Measurements from ENCODE around the gene NBEA. TPM values are rescaled to one million over a fixed set of nuclear protein-coding genes. Genes with fewer than 3 reads are reported as not detected.

Gene NBEA
- total RNA-seq, 5 donors from 2014 or later (not counting 1 experiment from before 2014, with no cell fraction given), result 1.3 to 8.7 (median 3.7) TPM

GRCh38 chr13:35524171-35524570 lies 582.1 kb downstream of the NBEA start:
- DNase-seq (no peak), ATAC-seq (replicated peaks in 1 of 4) (no peak)
- no peak overlapping the region for H3K27ac Mint-ChIP-seq
- no peaks in the 10 kb centered on the region for H3K4me1 ChIP-seq (ENCODE audit: control insufficient read depth in 1 of 2, extremely low read depth in 1 of 2, insufficient read depth in 2 of 2, low read length in 2 of 2)
- H3K27ac ChIP-seq (ENCODE audit: low read length), result no peak overlapping the region
- H3K4me3 Mint-ChIP-seq, result no peak overlapping the region
- H3K9me3 Mint-ChIP-seq, result peaks cover 0 to 6% (median 0%) of the 10 kb centered on the region in 3 donors
- WGBS (ENCODE audit: insufficient coverage), result 60% methylated on average over 1 of the region's 3 CpGs
- no peaks in the 10 kb centered on the region for H3K4me1 Mint-ChIP-seq
- ChIA-PET POLR2A (no interaction called here), CTCF (no interaction called here)
- no peaks in the 10 kb centered on the region for H3K9me3 ChIP-seq
- no peaks in the 10 kb centered on the region for H3K36me3 Mint-ChIP-seq
- no peaks in the 10 kb centered on the region for H3K27me3 ChIP-seq (replicated peaks in 1 of 2; ENCODE audit: control insufficient read depth in 2 of 2, extremely low read depth in 1 of 2, insufficient read depth in 2 of 2, low read length in 1 of 2)
- no peaks in the 10 kb centered on the region for H3K27me3 Mint-ChIP-seq
- H3K4me3 ChIP-seq (ENCODE audit: control insufficient read depth in 1 of 2, extremely low read depth in 1 of 2, low read length in 1 of 2), result no peak overlapping the region
- H3K36me3 ChIP-seq (ENCODE audit: control insufficient read depth in 2 of 2, extremely low read depth in 1 of 2, insufficient read depth in 1 of 2, low read length in 1 of 2), result no peaks in the 10 kb centered on the region

DNA sequence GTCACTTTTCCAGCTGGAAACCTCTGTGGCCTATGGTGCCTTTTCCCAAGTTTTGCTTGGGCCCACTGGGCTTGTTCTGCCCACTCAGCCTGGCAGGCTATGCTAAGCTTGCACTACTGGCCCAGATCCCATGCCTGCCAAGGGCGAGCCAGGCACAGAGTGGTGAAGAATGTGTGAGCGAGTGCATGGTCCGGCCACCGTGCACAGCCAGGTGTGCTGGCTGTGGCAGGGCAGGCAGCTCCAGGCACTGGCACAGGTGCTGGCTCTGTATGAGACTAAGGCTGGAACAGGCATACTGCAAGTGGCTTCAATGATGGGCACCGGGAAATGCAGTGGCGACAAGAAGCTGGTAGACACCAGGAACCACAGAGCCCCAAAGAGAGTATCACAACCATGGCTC lies 584.5 kb downstream of the NBEA start:
- Mint-ChIP-seq H3K27ac (no peak overlapping the region), H3K36me3 (no peaks in the 10 kb centered on the region), H3K4me1 (no peaks in the 10 kb centered on the region), H3K4me3 (no peak overlapping the region), H3K27me3 (no peaks in the 10 kb centered on the region), H3K9me3 (no peaks in the 10 kb centered on the region)
- no peaks in the 10 kb centered on the region for H3K27me3 ChIP-seq (replicated peaks in 1 of 2; ENCODE audit: control insufficient read depth in 2 of 2, extremely low read depth in 1 of 2, insufficient read depth in 2 of 2, low read length in 1 of 2)
- H3K4me3 ChIP-seq (ENCODE audit: control insufficient read depth in 1 of 2, extremely low read depth in 1 of 2, low read length in 1 of 2), result no peak overlapping the region
- no peaks in the 10 kb centered on the region for H3K4me1 ChIP-seq (ENCODE audit: control insufficient read depth in 1 of 2, extremely low read depth in 1 of 2, insufficient read depth in 2 of 2, low read length in 2 of 2)
- no peaks in the 10 kb centered on the region for H3K9me3 ChIP-seq
- H3K27ac ChIP-seq (ENCODE audit: low read length), result no peak overlapping the region
- no peak for ATAC-seq (replicated peaks in 1 of 4)
- ChIA-PET CTCF (interaction anchor here in 1 of 2 donors (0.5 kb wide), 1 partner anchor 121 kb away, joined by 6 read pairs; no protein-coding TSS in a partner anchor), POLR2A (no interaction called here)
- H3K36me3 ChIP-seq (ENCODE audit: control insufficient read depth in 2 of 2, extremely low read depth in 1 of 2, insufficient read depth in 1 of 2, low read length in 1 of 2), result no peaks in the 10 kb centered on the region
- WGBS (ENCODE audit: insufficient coverage), result 94% methylated on average over 6 of the region's 6 CpGs
- DNase-seq, result no peak

- no peaks in the 10 kb centered on the region for H3K36me3 Mint-ChIP-seq
- Histone ChIP-seq H3K9me3 (no peaks in the 10 kb centered on the region), H3K36me3 (ENCODE audit: control insufficient read depth in 2 of 2, extremely low read depth in 1 of 2, insufficient read depth in 1 of 2, low read length in 1 of 2) (no peaks in the 10 kb centered on the region), H3K4me3 (ENCODE audit: control insufficient read depth in 1 of 2, extremely low read depth in 1 of 2, low read length in 1 of 2) (no peak overlapping the region), H3K27me3 (replicated peaks in 1 of 2; ENCODE audit: control insufficient read depth in 2 of 2, extremely low read depth in 1 of 2, insufficient read depth in 2 of 2, low read length in 1 of 2) (no peaks in the 10 kb centered on the region), H3K4me1 (ENCODE audit: control insufficient read depth in 1 of 2, extremely low read depth in 1 of 2, insufficient read depth in 2 of 2, low read length in 2 of 2) (no peaks in the 10 kb centered on the region), H3K27ac (ENCODE audit: low read length) (no peak overlapping the region)
- POLR2A ChIA-PET, result no interaction called here
- H3K4me1 Mint-ChIP-seq, result no peaks in the 10 kb centered on the region
- H3K9me3 Mint-ChIP-seq, result no peaks in the 10 kb centered on the region
- no peak for ATAC-seq (replicated peaks in 1 of 4)
- H3K4me3 Mint-ChIP-seq, result no peak overlapping the region
- CTCF ChIA-PET, result no interaction called here
- no peaks in the 10 kb centered on the region for H3K27me3 Mint-ChIP-seq
- H3K27ac Mint-ChIP-seq, result no peak overlapping the region
- WGBS (ENCODE audit: insufficient coverage), result 91% methylated on average over 8 of the region's 10 CpGs
- DNase-seq, result no peak
Observed at GRCh38 chr13:35527451-35527850, 585.4 kb downstream of the NBEA start.

DNA sequence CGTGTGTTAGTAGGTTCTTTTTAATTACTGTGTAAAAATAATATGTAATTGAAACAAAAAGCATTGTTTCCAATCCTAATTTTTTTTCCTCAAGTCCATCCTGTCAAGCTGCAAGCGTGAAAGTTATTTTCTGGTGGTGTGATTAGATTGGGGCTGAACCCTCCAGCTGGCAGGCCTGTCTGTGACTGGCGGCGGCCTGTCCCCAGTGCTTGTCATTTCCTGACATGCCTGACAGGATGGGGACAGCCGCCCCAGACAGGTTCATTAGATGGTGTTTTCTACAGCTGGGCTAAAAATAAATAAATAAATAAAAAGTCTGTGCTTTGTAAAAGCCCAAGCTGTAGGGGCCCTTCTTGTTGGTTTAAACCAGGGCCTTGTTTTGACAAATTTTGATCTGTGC lies 588.1 kb downstream of the NBEA start:
- Mint-ChIP-seq H3K36me3 (no peaks in the 10 kb centered on the region), H3K9me3 (peaks cover 0 to 4% (median 0%) of the 10 kb centered on the region in 3 donors), H3K27me3 (no peaks in the 10 kb centered on the region), H3K4me1 (no peaks in the 10 kb centered on the region), H3K4me3 (no peak overlapping the region), H3K27ac (no peak overlapping the region)
- no peak for ATAC-seq (replicated peaks in 1 of 4)
- Histone ChIP-seq H3K27ac (ENCODE audit: low read length) (no peak overlapping the region), H3K4me1 (ENCODE audit: control insufficient read depth in 1 of 2, extremely low read depth in 1 of 2, insufficient read depth in 2 of 2, low read length in 2 of 2) (no peaks in the 10 kb centered on the region), H3K9me3 (no peaks in the 10 kb centered on the region), H3K36me3 (ENCODE audit: control insufficient read depth in 2 of 2, extremely low read depth in 1 of 2, insufficient read depth in 1 of 2, low read length in 1 of 2) (no peaks in the 10 kb centered on the region), H3K4me3 (ENCODE audit: control insufficient read depth in 1 of 2, extremely low read depth in 1 of 2, low read length in 1 of 2) (no peak overlapping the region), H3K27me3 (replicated peaks in 1 of 2; ENCODE audit: control insufficient read depth in 2 of 2, extremely low read depth in 1 of 2, insufficient read depth in 2 of 2, low read length in 1 of 2) (no peaks in the 10 kb centered on the region)
- CTCF ChIA-PET, result no interaction called here
- DNase-seq, result no peak
- 83% methylated on average over 2 of the region's 5 CpGs for WGBS (ENCODE audit: insufficient coverage)
- POLR2A ChIA-PET, result no interaction called here

GRCh38 chr13:35530581-35530980 lies 588.5 kb downstream of the NBEA start:
- ChIA-PET POLR2A (no interaction called here), CTCF (no interaction called here)
- no peaks in the 10 kb centered on the region for H3K36me3 ChIP-seq (ENCODE audit: control insufficient read depth in 2 of 2, extremely low read depth in 1 of 2, insufficient read depth in 1 of 2, low read length in 1 of 2)
- ATAC-seq (replicated peaks in 1 of 4) (no peak), DNase-seq (no peak)
- H3K27me3 Mint-ChIP-seq, result no peaks in the 10 kb centered on the region
- H3K27ac Mint-ChIP-seq, result no peak overlapping the region
- WGBS (ENCODE audit: insufficient coverage), result no CpG with 5 or more reads among the region's 3 CpGs
- no peaks in the 10 kb centered on the region for H3K4me1 ChIP-seq (ENCODE audit: control insufficient read depth in 1 of 2, extremely low read depth in 1 of 2, insufficient read depth in 2 of 2, low read length in 2 of 2)
- no peak overlapping the region for H3K27ac ChIP-seq (ENCODE audit: low read length)
- no peaks in the 10 kb centered on the region for H3K27me3 ChIP-seq (replicated peaks in 1 of 2; ENCODE audit: control insufficient read depth in 2 of 2, extremely low read depth in 1 of 2, insufficient read depth in 2 of 2, low read length in 1 of 2)
- no peaks in the 10 kb centered on the region for H3K36me3 Mint-ChIP-seq
- no peak overlapping the region for H3K4me3 Mint-ChIP-seq
- H3K9me3 Mint-ChIP-seq, result peaks cover 0 to 4% (median 0%) of the 10 kb centered on the region in 3 donors
- no peak overlapping the region for H3K4me3 ChIP-seq (ENCODE audit: control insufficient read depth in 1 of 2, extremely low read depth in 1 of 2, low read length in 1 of 2)
- no peaks in the 10 kb centered on the region for H3K9me3 ChIP-seq
- no peaks in the 10 kb centered on the region for H3K4me1 Mint-ChIP-seq

DNA sequence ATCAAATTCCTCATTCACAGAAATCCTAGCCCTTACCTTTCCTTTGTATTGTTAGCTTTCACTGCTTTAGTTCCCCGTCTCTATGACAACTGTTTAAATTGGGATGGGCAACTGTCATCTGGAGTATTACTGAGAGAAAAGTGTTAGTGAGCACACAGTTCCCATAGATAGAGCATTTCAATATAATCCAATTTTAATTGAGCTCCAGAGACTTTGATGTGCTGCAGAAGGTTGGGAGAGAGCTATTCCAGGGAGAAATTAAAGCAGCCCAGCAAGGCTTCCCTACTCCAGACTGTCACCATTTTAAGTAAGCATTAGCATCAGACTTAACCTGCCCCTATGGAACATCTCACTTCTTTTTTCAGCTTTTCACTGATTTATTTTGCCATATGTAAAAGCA lies 589.5 kb downstream of the NBEA start:
- no CpG with 5 or more reads among the region's 1 CpG for WGBS (ENCODE audit: insufficient coverage)
- no peaks in the 10 kb centered on the region for H3K27me3 Mint-ChIP-seq
- H3K36me3 ChIP-seq (ENCODE audit: control insufficient read depth in 2 of 2, extremely low read depth in 1 of 2, insufficient read depth in 1 of 2, low read length in 1 of 2), result no peaks in the 10 kb centered on the region
- DNase-seq (no peak), ATAC-seq (replicated peaks in 1 of 4) (no peak)
- no peaks in the 10 kb centered on the region for H3K4me1 ChIP-seq (ENCODE audit: control insufficient read depth in 1 of 2, extremely low read depth in 1 of 2, insufficient read depth in 2 of 2, low read length in 2 of 2)
- no peak overlapping the region for H3K27ac ChIP-seq (ENCODE audit: low read length)
- H3K4me3 ChIP-seq (ENCODE audit: control insufficient read depth in 1 of 2, extremely low read depth in 1 of 2, low read length in 1 of 2), result no peak overlapping the region
- ChIA-PET POLR2A (no interaction called here), CTCF (no interaction called here)
- no peaks in the 10 kb centered on the region for H3K4me1 Mint-ChIP-seq
- H3K27ac Mint-ChIP-seq, result no peak overlapping the region
- H3K9me3 Mint-ChIP-seq, result peaks cover 0 to 4% (median 0%) of the 10 kb centered on the region in 3 donors
- H3K36me3 Mint-ChIP-seq, result no peaks in the 10 kb centered on the region
- no peaks in the 10 kb centered on the region for H3K9me3 ChIP-seq
- H3K27me3 ChIP-seq (replicated peaks in 1 of 2; ENCODE audit: control insufficient read depth in 2 of 2, extremely low read depth in 1 of 2, insufficient read depth in 2 of 2, low read length in 1 of 2), result no peaks in the 10 kb centered on the region
- no peak overlapping the region for H3K4me3 Mint-ChIP-seq

DNA sequence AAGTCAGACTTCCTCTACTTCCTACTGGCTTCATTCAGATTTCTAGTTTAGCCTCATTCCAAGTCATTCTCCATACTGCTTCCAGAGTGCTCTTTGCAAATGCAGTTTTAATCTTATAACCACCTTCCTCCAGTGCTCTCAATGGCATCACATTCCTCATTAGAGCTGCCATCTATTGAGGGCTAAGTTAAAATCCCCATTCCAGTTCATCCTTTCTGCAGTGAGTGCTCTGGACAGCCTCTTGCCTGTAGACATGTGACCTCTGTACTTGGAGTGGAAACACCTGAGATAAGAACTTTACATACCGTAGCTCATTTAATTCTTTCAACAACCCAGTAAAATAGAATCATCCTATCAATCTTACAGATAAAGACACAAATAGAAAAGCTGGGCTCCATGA lies 592.3 kb downstream of the NBEA start:
- H3K9me3 Mint-ChIP-seq, result peaks cover 0 to 4% (median 0%) of the 10 kb centered on the region in 3 donors
- no peak overlapping the region for H3K27ac Mint-ChIP-seq
- H3K4me3 Mint-ChIP-seq, result no peak overlapping the region

More for the DNA sequence above, 592.3 kb downstream of the NBEA start:
- no peak for DNase-seq
- CTCF ChIA-PET, result no interaction called here
- H3K27me3 Mint-ChIP-seq, result no peaks in the 10 kb centered on the region
- Histone ChIP-seq H3K4me3 (ENCODE audit: control insufficient read depth in 1 of 2, extremely low read depth in 1 of 2, low read length in 1 of 2) (no peak overlapping the region), H3K9me3 (no peaks in the 10 kb centered on the region), H3K27ac (ENCODE audit: low read length) (no peak overlapping the region), H3K36me3 (ENCODE audit: control insufficient read depth in 2 of 2, extremely low read depth in 1 of 2, insufficient read depth in 1 of 2, low read length in 1 of 2) (no peaks in the 10 kb centered on the region), H3K4me1 (ENCODE audit: control insufficient read depth in 1 of 2, extremely low read depth in 1 of 2, insufficient read depth in 2 of 2, low read length in 2 of 2) (no peaks in the 10 kb centered on the region), H3K27me3 (replicated peaks in 1 of 2; ENCODE audit: control insufficient read depth in 2 of 2, extremely low read depth in 1 of 2, insufficient read depth in 2 of 2, low read length in 1 of 2) (no peaks in the 10 kb centered on the region)
- WGBS (ENCODE audit: insufficient coverage), result 100% methylated on average over 1 of the region's 1 CpG
- no peaks in the 10 kb centered on the region for H3K36me3 Mint-ChIP-seq
- no peak for ATAC-seq (replicated peaks in 1 of 4)
- no peaks in the 10 kb centered on the region for H3K4me1 Mint-ChIP-seq
- POLR2A ChIA-PET, result no interaction called here
